ENCODE results near the gene CHD5.

The CHD5 gene

GRCh38 chr1:6096243-6097116, 83.6 kb downstream of the CHD5 start:
- no peak for ATAC-seq
- TF ChIP-seq ZC3H10 (CRISPR knock-in tag; IDR thresholded peaks at IDR 0.05): no peak
- TF ChIP-seq ZNF8 (CRISPR knock-in tag; IDR thresholded peaks at IDR 0.05): no peak
- TF ChIP-seq CSRNP3 (CRISPR knock-in tag; IDR thresholded peaks at IDR 0.05): no peak
- TF ChIP-seq, protein P1, sequence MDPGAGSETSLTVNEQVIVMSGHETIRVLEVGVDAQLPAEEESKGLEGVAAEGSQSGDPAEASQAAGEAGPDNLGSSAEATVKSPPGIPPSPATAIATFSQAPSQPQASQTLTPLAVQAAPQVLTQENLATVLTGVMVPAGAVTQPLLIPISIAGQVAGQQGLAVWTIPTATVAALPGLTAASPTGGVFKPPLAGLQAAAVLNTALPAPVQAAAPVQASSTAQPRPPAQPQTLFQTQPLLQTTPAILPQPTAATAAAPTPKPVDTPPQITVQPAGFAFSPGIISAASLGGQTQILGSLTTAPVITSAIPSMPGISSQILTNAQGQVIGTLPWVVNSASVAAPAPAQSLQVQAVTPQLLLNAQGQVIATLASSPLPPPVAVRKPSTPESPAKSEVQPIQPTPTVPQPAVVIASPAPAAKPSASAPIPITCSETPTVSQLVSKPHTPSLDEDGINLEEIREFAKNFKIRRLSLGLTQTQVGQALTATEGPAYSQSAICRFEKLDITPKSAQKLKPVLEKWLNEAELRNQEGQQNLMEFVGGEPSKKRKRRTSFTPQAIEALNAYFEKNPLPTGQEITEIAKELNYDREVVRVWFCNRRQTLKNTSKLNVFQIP (CRISPR knock-in tag; IDR thresholded peaks at IDR 0.05; ENCODE audit: borderline replicate concordance, low read depth): no peak
- no peak for TF ChIP-seq TSHZ2 (CRISPR knock-in tag; IDR thresholded peaks at IDR 0.05)
- no peak for TF ChIP-seq ZNF565 (CRISPR knock-in tag; conservative IDR thresholded peaks at IDR 0.05; ENCODE audit: low read depth)
- no peak for TF ChIP-seq ZFP30 (CRISPR knock-in tag; IDR thresholded peaks at IDR 0.05)
- no peak for TF ChIP-seq TOX (CRISPR knock-in tag; IDR thresholded peaks at IDR 0.05; ENCODE audit: borderline replicate concordance)
- no peak for TF ChIP-seq SNAI2 (CRISPR knock-in tag; IDR thresholded peaks at IDR 0.05)
- TF ChIP-seq PPARA (CRISPR knock-in tag; IDR thresholded peaks at IDR 0.05; ENCODE audit: borderline replicate concordance): no peak
- TF ChIP-seq ESRRG (CRISPR knock-in tag; IDR thresholded peaks at IDR 0.05): no peak
- no peak for TF ChIP-seq BACH2 (CRISPR knock-in tag; IDR thresholded peaks at IDR 0.05; ENCODE audit: borderline replicate concordance)
- TF ChIP-seq TCF4 (CRISPR knock-in tag; IDR thresholded peaks at IDR 0.05; ENCODE audit: borderline replicate concordance): no peak
- no peak for TF ChIP-seq ZFP3 (CRISPR knock-in tag; IDR thresholded peaks at IDR 0.05)
- no peak for TF ChIP-seq ARNTL (CRISPR knock-in tag; IDR thresholded peaks at IDR 0.05; ENCODE audit: borderline replicate concordance, low read depth)
- TF ChIP-seq ISL1 (CRISPR knock-in tag; IDR thresholded peaks at IDR 0.05): no peak
- TF ChIP-seq, protein P2, sequence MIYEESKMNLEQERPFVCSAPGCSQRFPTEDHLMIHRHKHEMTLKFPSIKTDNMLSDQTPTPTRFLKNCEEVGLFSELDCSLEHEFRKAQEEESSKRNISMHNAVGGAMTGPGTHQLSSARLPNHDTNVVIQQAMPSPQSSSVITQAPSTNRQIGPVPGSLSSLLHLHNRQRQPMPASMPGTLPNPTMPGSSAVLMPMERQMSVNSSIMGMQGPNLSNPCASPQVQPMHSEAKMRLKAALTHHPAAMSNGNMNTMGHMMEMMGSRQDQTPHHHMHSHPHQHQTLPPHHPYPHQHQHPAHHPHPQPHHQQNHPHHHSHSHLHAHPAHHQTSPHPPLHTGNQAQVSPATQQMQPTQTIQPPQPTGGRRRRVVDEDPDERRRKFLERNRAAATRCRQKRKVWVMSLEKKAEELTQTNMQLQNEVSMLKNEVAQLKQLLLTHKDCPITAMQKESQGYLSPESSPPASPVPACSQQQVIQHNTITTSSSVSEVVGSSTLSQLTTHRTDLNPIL (CRISPR knock-in tag; IDR thresholded peaks at IDR 0.05; ENCODE audit: low read depth): no peak
- TF ChIP-seq GLIS3 (CRISPR knock-in tag; IDR thresholded peaks at IDR 0.05): no peak
- no peak for TF ChIP-seq PATZ1 (CRISPR knock-in tag; IDR thresholded peaks at IDR 0.05; ENCODE audit: borderline replicate concordance)
- no peak for TF ChIP-seq ZNF70 (CRISPR knock-in tag; IDR thresholded peaks at IDR 0.05)

DNA sequence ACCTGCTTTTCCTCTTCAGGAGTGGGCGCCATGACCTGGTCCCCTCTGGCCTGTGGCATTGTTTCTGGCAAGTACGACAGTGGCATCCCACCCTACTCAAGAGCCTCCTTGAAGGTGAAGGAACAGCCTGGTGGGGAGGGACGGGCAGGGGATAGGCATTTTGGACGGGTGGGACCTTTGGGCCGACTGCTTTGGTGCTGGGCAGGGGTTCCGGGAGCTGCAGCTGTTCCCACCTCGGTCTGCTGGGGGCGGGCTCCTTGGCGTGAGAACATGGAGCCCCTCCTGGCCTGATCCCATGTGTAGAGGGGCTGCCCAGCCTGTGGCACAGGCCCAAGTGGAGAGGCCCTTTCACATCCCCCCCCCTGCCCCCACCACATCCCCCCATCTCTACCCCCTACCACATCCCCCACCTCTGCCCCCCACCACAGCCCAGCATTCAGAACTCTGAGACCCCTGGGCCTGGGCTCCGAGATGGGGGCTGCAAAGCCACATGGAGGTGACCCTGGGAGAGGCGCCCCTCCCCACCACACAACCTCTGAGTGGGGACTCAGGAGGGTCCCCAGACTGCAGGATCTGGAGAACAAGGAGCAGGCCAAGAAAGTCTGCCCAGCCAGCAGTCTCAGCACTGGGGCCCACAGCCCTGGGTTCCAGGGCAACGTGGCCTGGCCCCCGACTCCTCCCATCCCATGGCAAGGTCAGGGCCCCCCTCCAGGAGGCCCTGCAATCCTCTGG, 84.4 kb downstream of the CHD5 start:
- no peak for TF ChIP-seq RARB (CRISPR knock-in tag; IDR thresholded peaks at IDR 0.05)
- no peak for TF ChIP-seq ESRRG (CRISPR knock-in tag; IDR thresholded peaks at IDR 0.05)
- TF ChIP-seq PPARA (CRISPR knock-in tag; IDR thresholded peaks at IDR 0.05; ENCODE audit: borderline replicate concordance): no peak
- no peak for ATAC-seq

Measured in SK-N-SH treated with all-trans-retinoic acid at 6 μM for 48 hours (cell line).